Raji (cell line): ENCODE results near the gene CRTAP.

Experiments
- POLR2A ChIP-seq: IDR thresholded peaks from 2 replicates; pipeline ENCODE4 v1.6.1; 2011; ENCODE audit warnings: low read depth, low read length, control low read depth; ENCODE audit not compliant: insufficient read depth

The CRTAP gene

GRCh38 chr3:33181229-33181628 is 67.4 kb downstream of the CRTAP start:
- no peak for TF ChIP-seq POLR2A

DNA sequence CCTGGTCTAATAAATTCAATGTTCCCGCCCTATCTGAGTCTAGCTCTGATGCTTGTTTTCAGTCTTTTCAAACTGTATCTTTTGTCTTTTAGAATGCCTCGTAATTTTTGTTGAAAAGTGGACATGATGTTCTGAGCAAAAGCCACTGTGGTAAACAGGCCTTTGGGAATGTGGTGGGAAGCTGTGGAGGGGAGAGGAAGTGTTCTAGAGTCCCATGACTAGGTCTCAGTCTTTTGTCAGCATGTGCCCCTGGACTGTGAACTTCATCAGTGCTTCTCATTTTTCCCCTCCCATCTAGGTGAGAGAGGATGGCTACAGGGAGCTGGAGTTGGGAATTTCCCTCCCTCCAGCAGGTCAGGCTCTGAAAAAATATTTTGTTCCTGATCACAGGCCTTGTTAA is 71.0 kb downstream of the CRTAP start:
- no peak for TF ChIP-seq POLR2A

- TF ChIP-seq POLR2A: no peak
Measured at GRCh38 chr3:33186524-33187367, 72.9 kb downstream of the CRTAP start.

DNA sequence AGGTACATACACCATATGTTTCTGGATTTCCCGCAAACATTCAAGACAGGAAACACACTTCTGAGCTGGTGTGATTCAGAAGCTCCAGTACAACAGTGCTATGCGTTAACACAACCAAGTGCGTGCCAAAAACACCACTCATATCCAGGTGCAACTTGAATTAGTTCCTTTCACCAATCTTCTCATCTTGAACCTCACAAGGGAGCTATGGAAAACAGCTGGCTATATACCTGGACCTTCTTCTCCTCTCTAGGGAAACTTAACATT is 73.5 kb downstream of the CRTAP start:
- TF ChIP-seq POLR2A: no peak

GRCh38 chr3:33194303-33194702 is 80.5 kb downstream of the CRTAP start:
- no peak for TF ChIP-seq POLR2A

DNA sequence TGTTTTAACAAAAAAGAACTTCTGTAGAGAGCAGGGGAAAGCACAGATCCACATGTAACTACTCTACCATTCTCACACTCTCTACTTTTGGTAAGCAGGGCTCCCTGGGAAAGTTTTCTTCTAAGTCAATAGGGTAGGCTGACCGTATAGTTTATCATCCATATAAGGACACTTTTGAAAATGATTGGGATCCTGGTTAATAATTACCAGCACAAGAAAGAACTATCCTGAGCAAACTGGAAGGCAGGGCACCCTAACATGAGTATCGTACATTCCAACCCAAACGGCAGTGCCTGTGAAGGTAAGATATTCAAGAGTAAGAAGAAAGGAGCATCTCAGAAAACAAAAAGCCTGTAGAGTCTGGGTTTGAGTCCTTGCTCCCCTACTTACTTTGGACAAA is 82.7 kb downstream of the CRTAP start:
- no peak for TF ChIP-seq POLR2A
